ENCODE data around the gene SH3RF3. TPM values are rescaled to one million over a fixed set of nuclear protein-coding genes. Genes with fewer than 3 reads are reported as not detected.

SH3RF3 gene
- total RNA-seq, 1 experiment from 2014 or later, result not detected

DNA sequence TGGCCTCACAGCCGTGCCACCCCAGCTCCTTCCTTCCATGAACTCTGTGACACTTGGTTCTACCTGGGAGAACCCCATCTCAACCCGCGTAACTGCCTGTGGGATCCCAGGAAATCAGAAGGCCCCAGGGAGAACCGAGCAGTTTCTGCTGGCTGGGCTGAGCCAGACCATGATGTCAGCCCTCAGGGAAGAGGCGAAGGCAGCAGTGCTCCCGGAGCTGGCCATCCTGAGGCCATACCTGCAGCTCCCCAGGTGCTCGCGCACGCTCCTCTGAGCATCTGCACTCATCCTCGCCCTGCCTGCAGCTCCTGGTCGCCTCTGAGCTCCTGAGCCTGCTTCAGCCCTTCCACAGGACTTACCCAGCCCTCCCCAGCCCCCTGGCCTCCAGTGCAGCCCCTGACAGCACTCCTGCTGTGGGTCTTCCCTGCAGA is 298.7 kb downstream of the SH3RF3 start:
- Histone ChIP-seq H3K9ac (ENCODE audit: low read length) (no peak overlapping the region), H3K27ac (ENCODE audit: low read depth, low read length) (no peak overlapping the region), H3K36me3 (ENCODE audit: control insufficient read depth in 1 of 2, insufficient read depth in 2 of 2, low read length in 2 of 2) (no peaks in the 10 kb centered on the region), H3K4me1 (ENCODE audit: control insufficient read depth in 1 of 2, insufficient read depth in 2 of 2, low read length in 2 of 2) (no peaks in the 10 kb centered on the region), H3K9me3 (ENCODE audit: control insufficient read depth in 1 of 2, insufficient read depth in 1 of 2, low read depth in 1 of 2, low read length in 2 of 2) (no peaks in the 10 kb centered on the region), H3K79me2 (ENCODE audit: insufficient read depth, low read length) (no peaks in the 10 kb centered on the region), H3K4me3 (replicated peaks in 1 of 2; ENCODE audit: low read depth in 1 of 2, low read length in 2 of 2) (no peak overlapping the region), H2AFZ (ENCODE audit: low read depth, low read length, poor library complexity, severe bottlenecking) (no peak overlapping the region), H4K20me1 (ENCODE audit: insufficient read depth) (no peaks in the 10 kb centered on the region), H3K27me3 (ENCODE audit: insufficient read depth, low read length) (no peaks in the 10 kb centered on the region), H3K4me2 (ENCODE audit: low read length) (no peak overlapping the region), H3K9me2 (ENCODE audit: insufficient read depth) (no peaks in the 10 kb centered on the region)
- no peak for ATAC-seq
- ChIA-PET CTCF (no interaction called here), POLR2A (no interaction called here), RAD21 (ENCODE audit: low non-redundant PET in 1 of 2, low total read pairs in 2 of 2, uncharacterized antibody in 2 of 2, unreplicated experiment in 2 of 2) (no interaction called here)
- intact Hi-C loops (cut with micrococcal nuclease), result no loop called here
- no peak for TF ChIP-seq SP1 (IDR thresholded peaks at IDR 0.05; ENCODE audit: low read depth)
- no peak for TF ChIP-seq EZH2 (IDR thresholded peaks at IDR 0.05)
- TF ChIP-seq ZFX (IDR thresholded peaks at IDR 0.05), result no peak
- DNase-seq (ENCODE audit: low read depth, low spot score), result no peak
- no TSS peak for BruUV-seq (replicated peaks)

DNA sequence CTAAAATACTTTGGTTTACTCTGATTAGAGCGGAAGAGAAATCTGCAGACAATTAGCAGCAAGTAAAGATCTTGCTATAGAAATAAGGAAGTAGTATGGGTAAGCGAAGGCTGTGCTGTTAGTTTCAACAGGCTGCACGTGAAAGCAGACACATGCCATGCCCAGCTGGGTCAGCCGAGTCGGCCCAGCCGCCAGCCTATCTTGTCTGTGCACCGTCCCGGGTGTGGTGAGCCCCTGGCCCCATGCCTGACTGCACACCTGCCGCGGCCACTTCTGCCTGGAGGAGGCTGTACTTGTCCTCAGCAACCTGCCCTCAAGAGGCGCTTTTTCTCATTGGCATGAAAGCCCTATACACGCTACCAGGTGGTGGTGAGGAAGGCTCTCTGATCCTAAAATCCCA is 299.3 kb downstream of the SH3RF3 start:
- Histone ChIP-seq H3K4me1 (ENCODE audit: control insufficient read depth in 1 of 2, insufficient read depth in 2 of 2, low read length in 2 of 2) (no peaks in the 10 kb centered on the region), H3K9me2 (ENCODE audit: insufficient read depth) (no peaks in the 10 kb centered on the region), H3K9ac (ENCODE audit: low read length) (no peak overlapping the region), H3K4me3 (replicated peaks in 1 of 2; ENCODE audit: low read depth in 1 of 2, low read length in 2 of 2) (no peak overlapping the region), H3K36me3 (ENCODE audit: control insufficient read depth in 1 of 2, insufficient read depth in 2 of 2, low read length in 2 of 2) (no peaks in the 10 kb centered on the region), H3K79me2 (ENCODE audit: insufficient read depth, low read length) (no peaks in the 10 kb centered on the region), H3K4me2 (ENCODE audit: low read length) (no peak overlapping the region), H2AFZ (ENCODE audit: low read depth, low read length, poor library complexity, severe bottlenecking) (no peak overlapping the region), H3K27ac (ENCODE audit: low read depth, low read length) (no peak overlapping the region), H3K9me3 (ENCODE audit: control insufficient read depth in 1 of 2, insufficient read depth in 1 of 2, low read depth in 1 of 2, low read length in 2 of 2) (no peaks in the 10 kb centered on the region), H4K20me1 (ENCODE audit: insufficient read depth) (no peaks in the 10 kb centered on the region), H3K27me3 (ENCODE audit: insufficient read depth, low read length) (no peaks in the 10 kb centered on the region)
- BruUV-seq (replicated peaks), result no TSS peak
- ATAC-seq, result no peak
- POLR2A ChIA-PET, result no interaction called here
- DNase-seq (ENCODE audit: low read depth, low spot score), result no peak
- intact Hi-C loops (cut with micrococcal nuclease), result no loop called here
- TF ChIP-seq EZH2 (IDR thresholded peaks at IDR 0.05) (no peak), CEBPB (IDR thresholded peaks at IDR 0.05; ENCODE audit: low read depth) (no peak), YY1 (IDR thresholded peaks at IDR 0.05; ENCODE audit: extremely low read depth, insufficient replicate concordance, low read depth, low read length) (no peak), EGR1 (IDR thresholded peaks at IDR 0.05; ENCODE audit: low read depth) (no peak), SRF (IDR thresholded peaks at IDR 0.05; ENCODE audit: low read depth) (no peak), SP1 (IDR thresholded peaks at IDR 0.05; ENCODE audit: low read depth) (no peak), ZNF274 (IDR thresholded peaks at IDR 0.05; ENCODE audit: low read depth, low read length) (no peak), SIN3A (IDR thresholded peaks at IDR 0.05; ENCODE audit: low read depth) (no peak), EZH2phosphoT487 (IDR thresholded peaks at IDR 0.05; ENCODE audit: borderline replicate concordance) (no peak)
- TF ChIP-seq, protein P1, sequence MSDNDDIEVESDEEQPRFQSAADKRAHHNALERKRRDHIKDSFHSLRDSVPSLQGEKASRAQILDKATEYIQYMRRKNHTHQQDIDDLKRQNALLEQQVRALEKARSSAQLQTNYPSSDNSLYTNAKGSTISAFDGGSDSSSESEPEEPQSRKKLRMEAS (IDR thresholded peaks at IDR 0.05), result no peak
- TF ChIP-seq, protein P2, sequence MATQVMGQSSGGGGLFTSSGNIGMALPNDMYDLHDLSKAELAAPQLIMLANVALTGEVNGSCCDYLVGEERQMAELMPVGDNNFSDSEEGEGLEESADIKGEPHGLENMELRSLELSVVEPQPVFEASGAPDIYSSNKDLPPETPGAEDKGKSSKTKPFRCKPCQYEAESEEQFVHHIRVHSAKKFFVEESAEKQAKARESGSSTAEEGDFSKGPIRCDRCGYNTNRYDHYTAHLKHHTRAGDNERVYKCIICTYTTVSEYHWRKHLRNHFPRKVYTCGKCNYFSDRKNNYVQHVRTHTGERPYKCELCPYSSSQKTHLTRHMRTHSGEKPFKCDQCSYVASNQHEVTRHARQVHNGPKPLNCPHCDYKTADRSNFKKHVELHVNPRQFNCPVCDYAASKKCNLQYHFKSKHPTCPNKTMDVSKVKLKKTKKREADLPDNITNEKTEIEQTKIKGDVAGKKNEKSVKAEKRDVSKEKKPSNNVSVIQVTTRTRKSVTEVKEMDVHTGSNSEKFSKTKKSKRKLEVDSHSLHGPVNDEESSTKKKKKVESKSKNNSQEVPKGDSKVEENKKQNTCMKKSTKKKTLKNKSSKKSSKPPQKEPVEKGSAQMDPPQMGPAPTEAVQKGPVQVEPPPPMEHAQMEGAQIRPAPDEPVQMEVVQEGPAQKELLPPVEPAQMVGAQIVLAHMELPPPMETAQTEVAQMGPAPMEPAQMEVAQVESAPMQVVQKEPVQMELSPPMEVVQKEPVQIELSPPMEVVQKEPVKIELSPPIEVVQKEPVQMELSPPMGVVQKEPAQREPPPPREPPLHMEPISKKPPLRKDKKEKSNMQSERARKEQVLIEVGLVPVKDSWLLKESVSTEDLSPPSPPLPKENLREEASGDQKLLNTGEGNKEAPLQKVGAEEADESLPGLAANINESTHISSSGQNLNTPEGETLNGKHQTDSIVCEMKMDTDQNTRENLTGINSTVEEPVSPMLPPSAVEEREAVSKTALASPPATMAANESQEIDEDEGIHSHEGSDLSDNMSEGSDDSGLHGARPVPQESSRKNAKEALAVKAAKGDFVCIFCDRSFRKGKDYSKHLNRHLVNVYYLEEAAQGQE (IDR thresholded peaks at IDR 0.05; ENCODE audit: low read depth), result no peak
- CTCF ChIA-PET, result no interaction called here
- RAD21 ChIA-PET (ENCODE audit: low non-redundant PET in 1 of 2, low total read pairs in 2 of 2, uncharacterized antibody in 2 of 2, unreplicated experiment in 2 of 2), result no interaction called here

All from HCT116 (cell line).